Activated B cell treated with CpG ODN at 0.5 μM for 24 hours (primary cell): ENCODE results near the gene KRTAP3-3. TPM values are rescaled to one million over a fixed set of nuclear protein-coding genes. Genes with fewer than 3 reads are reported as not detected.
"Not testable (repeated sequence)": the region's sequence is repeated elsewhere in the genome, so short reads cannot be mapped to it uniquely, and the experiment has no call there.

Source experiments
- ATAC-seq: fragments of 200-7000 bp; cut with Tn5 transposase; one replicate; pipeline ENCODE4 v1.10.0; 2021; ENCODE audit warnings: low read depth, mild to moderate bottlenecking, moderate library complexity
- CTCF ChIA-PET: fragments of 350-600 bp; sonication (Branson Sonifier 250); formaldehyde crosslinking; loops from one replicate; lab custom pipeline; 2021; ENCODE audit warnings: antibody characterized with exemption; lab: Charles Lee
- POLR2A ChIA-PET: fragments of 350-600 bp; sonication (Branson Sonifier 250); formaldehyde crosslinking; loops from one replicate; lab custom pipeline; 2021; ENCODE audit warnings: antibody characterized with exemption; lab: Charles Lee
- DNase-seq: peaks from one replicate; pipeline ENCODE4 v3.0.0; 2022
- H3K27ac Mint-ChIP-seq: one replicate; pipeline ENCODE4 v1.8.0; 2020; ENCODE audit warnings: mixed read lengths
- H3K27me3 Mint-ChIP-seq: one replicate; pipeline ENCODE4 v1.8.0; 2021; ENCODE audit warnings: mixed read lengths
- H3K36me3 Mint-ChIP-seq: one replicate; pipeline ENCODE4 v1.8.0; 2021; ENCODE audit warnings: low read depth, mixed read lengths
- H3K4me1 Mint-ChIP-seq: one replicate; pipeline ENCODE4 v1.8.0; 2021; ENCODE audit warnings: mixed read lengths
- H3K4me3 Mint-ChIP-seq: one replicate; pipeline ENCODE4 v1.8.0; 2020; ENCODE audit warnings: mild to moderate bottlenecking, mixed read lengths
- H3K9me3 Mint-ChIP-seq: one replicate; pipeline ENCODE4 v1.8.0; 2020; ENCODE audit warnings: mixed read lengths
- intact Hi-C: fragments of 100-400 bp; cut with micrococcal nuclease; formaldehyde crosslinking; loops from one replicate; pipeline ENCODE4 v1.15.1; 2024
- total RNA-seq: library from RNA; stranded (reverse); gene quantifications from 2 replicates; pipeline ENCODE4 v1.2.3, GENCODE V29; 2022
- TF ChIP-seq, protein P1 (sequence below): fragments of 200-600 bp; IDR thresholded peaks from one replicate; pipeline ENCODE4 v1.8.0; 2022; ENCODE audit warnings: antibody characterized with exemption, mild to moderate bottlenecking

KRTAP3-3 gene
- total RNA-seq, 1 donor from 2014 or later, result not detected

DNA sequence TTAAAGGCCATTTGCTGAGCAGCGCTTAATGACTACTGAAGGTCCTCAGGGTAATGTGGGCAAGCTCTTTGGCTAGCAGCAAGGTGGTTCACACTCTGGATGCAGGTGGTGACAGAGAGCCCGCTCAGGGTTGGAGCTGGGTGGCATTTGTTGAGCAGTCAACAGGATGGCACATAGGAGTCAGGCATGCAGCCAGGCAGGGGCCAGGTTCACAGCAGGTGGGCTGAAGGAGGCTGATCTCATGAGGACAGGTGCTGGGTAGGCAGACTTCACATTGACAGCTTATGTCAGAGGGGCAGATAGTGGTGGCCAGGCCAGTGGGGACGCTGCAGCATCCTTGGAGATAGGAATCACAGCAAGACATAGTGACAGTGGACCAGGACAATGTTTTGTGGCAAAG, 10.4 kb upstream of the KRTAP3-3 start:
- ChIA-PET CTCF (no interaction called here), POLR2A (interaction anchor here (0.5 kb wide), 1 partner anchor 193 kb away, joined by 5 read pairs; no protein-coding TSS in a partner anchor)
- DNase-seq (no peak), ATAC-seq (no peak)
- Mint-ChIP-seq H3K27ac (no peak overlapping the region), H3K9me3 (no peaks in the 10 kb centered on the region), H3K4me1 (no peaks in the 10 kb centered on the region), H3K4me3 (no peak overlapping the region), H3K36me3 (no peaks in the 10 kb centered on the region), H3K27me3 (peaks cover 18% of the 10 kb centered on the region)
- TF ChIP-seq, protein P1, sequence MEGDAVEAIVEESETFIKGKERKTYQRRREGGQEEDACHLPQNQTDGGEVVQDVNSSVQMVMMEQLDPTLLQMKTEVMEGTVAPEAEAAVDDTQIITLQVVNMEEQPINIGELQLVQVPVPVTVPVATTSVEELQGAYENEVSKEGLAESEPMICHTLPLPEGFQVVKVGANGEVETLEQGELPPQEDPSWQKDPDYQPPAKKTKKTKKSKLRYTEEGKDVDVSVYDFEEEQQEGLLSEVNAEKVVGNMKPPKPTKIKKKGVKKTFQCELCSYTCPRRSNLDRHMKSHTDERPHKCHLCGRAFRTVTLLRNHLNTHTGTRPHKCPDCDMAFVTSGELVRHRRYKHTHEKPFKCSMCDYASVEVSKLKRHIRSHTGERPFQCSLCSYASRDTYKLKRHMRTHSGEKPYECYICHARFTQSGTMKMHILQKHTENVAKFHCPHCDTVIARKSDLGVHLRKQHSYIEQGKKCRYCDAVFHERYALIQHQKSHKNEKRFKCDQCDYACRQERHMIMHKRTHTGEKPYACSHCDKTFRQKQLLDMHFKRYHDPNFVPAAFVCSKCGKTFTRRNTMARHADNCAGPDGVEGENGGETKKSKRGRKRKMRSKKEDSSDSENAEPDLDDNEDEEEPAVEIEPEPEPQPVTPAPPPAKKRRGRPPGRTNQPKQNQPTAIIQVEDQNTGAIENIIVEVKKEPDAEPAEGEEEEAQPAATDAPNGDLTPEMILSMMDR, result no peak
- intact Hi-C loops, result no loop called here

DNA sequence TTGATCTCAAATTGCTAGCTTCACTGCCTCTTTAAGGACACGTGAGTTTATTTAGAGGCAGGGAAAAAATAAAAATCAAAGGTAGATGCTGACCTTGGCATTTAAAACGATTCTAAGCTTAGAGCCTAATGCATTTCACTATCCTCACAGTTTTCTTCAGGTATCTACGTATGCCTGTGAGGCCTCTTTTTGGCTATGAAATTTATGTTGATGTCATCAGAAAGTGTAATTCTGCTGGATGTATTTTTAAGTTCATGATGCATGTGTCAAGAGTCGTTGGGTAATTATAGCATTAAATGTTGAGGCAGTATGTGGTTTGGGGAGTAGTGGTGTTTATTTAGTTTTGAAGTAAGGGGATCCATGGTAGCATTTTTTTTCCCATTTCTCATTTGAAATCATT, 10.0 kb upstream of the KRTAP3-3 start:
- intact Hi-C loops, result no loop called here
- no peak overlapping the region for H3K27ac Mint-ChIP-seq
- ATAC-seq, result no peak
- no peak for DNase-seq
- no peaks in the 10 kb centered on the region for H3K4me1 Mint-ChIP-seq
- H3K4me3 Mint-ChIP-seq, result no peak overlapping the region
- TF ChIP-seq, protein P1, result no peak
- POLR2A ChIA-PET, result interaction anchor here (0.5 kb wide), 1 partner anchor 194 kb away, joined by 5 read pairs; no protein-coding TSS in a partner anchor
- no peaks in the 10 kb centered on the region for H3K9me3 Mint-ChIP-seq
- CTCF ChIA-PET, result no interaction called here
- H3K27me3 Mint-ChIP-seq, result peaks cover 19% of the 10 kb centered on the region
- no peaks in the 10 kb centered on the region for H3K36me3 Mint-ChIP-seq

DNA sequence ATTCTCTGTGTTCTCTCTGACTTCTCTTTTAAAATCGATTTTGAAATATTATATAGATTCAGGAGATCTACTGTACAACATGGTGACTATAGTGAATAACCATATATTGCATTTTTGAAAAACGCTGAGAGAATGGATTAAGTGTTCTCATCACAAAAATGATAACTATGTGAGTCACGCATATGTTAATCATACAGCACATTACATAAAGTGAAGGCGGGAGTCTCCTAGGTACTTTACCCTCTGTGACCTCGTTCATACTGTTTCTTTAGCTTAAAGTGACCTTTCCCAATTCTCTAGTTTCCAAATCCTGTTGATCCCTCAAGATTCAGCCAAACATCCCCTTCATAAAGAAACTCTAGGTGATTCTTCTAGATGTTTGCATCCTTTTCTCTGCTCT, 8.8 kb upstream of the KRTAP3-3 start:
- H3K27me3 Mint-ChIP-seq, result peaks cover 25% of the 10 kb centered on the region
- H3K4me1 Mint-ChIP-seq, result no peaks in the 10 kb centered on the region
- POLR2A ChIA-PET, result no interaction called here
- DNase-seq (no peak), ATAC-seq (no peak)
- H3K4me3 Mint-ChIP-seq, result no peak overlapping the region
- TF ChIP-seq, protein P1, result no peak
- H3K9me3 Mint-ChIP-seq, result no peaks in the 10 kb centered on the region
- intact Hi-C loops, result no loop called here
- no peak overlapping the region for H3K27ac Mint-ChIP-seq
- H3K36me3 Mint-ChIP-seq, result no peaks in the 10 kb centered on the region
- CTCF ChIA-PET, result no interaction called here

DNA sequence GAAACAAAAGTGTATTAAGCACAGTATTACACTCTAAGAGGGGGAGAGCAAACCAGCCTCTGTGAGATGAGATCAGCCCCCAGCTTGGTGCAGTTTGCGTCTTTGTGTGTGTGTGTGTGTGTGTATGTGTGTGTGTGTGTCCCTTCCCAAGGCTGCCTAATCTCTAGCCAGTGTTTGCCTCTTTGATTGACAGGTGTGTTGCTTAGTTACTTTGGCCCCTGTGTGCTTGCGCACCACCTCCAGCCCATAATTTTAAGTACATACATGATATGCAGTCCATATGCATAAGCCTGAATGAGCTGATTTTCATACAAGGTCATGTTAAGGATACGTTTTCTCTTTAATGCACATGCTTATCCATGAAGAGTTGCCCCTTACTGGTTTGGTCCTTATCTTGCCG, 7.8 kb upstream of the KRTAP3-3 start:
- Mint-ChIP-seq H3K9me3 (no peaks in the 10 kb centered on the region), H3K4me3 (no peak overlapping the region)

DNA sequence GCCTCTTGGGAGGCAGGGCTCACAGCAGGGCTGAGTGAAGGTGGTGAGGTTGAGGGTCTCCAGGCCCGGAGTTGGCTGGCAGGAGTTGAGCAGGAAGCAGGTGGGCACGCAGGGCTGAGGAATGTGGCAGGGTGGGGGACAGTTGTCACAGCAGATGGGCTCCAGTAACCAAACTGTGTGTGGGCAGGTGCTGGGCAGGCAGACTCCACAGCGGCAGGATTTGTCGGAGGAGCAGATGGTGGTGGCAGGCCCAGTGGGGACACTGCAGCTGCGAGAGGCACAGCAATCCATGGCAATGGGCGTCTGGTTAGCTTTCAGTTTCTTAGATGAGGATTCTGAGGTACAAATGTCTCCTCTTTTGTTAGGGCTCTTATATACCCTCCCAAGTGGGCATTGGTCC, 5.6 kb upstream of the KRTAP3-3 start, which contains the start of gene KRTAP3-2:
TSS of gene KRTAP3-2 (minus strand) at position 344 of the 400 bp plus-strand sequence. CDS start at position 291, 53 bp downstream.
- peaks cover 34% of the 10 kb centered on the region for H3K27me3 Mint-ChIP-seq
- H3K9me3 Mint-ChIP-seq, H3K27ac Mint-ChIP-seq, DNase-seq, H3K4me1 Mint-ChIP-seq, CTCF ChIA-PET, H3K4me3 Mint-ChIP-seq, H3K36me3 Mint-ChIP-seq, POLR2A ChIA-PET, ATAC-seq, intact Hi-C loops: not testable (repeated sequence)

More for the DNA sequence above, 7.8 kb upstream of the KRTAP3-3 start:
- POLR2A ChIA-PET, result no interaction called here
- no peaks in the 10 kb centered on the region for H3K4me1 Mint-ChIP-seq
- peaks cover 34% of the 10 kb centered on the region for H3K27me3 Mint-ChIP-seq
- intact Hi-C loops, result no loop called here
- H3K27ac Mint-ChIP-seq, result no peak overlapping the region
- TF ChIP-seq, protein P1, result no peak
- DNase-seq (no peak), ATAC-seq (no peak)
- CTCF ChIA-PET, result no interaction called here
- no peaks in the 10 kb centered on the region for H3K36me3 Mint-ChIP-seq

DNA sequence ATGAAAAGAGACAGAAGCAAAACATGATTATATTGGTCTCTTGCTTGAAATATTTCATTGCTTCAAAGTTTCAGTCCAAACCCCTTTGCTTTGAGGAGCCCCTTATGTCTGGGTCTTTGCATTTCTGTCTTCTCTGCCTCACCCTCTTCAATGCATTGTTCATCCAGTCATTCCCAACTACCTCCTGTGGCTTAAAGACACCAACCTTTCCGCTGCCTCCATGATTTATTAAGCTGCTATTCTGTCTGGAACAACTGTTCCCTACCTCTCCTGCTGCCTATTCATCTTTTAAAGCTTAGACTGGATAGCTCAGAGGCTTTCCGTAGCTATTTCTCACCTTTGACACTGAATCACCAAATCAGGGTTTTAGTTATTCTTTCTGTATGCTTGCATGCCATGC, 3.4 kb upstream of the KRTAP3-3 start:
- intact Hi-C loops, result no loop called here
- Mint-ChIP-seq H3K27ac (no peak overlapping the region), H3K9me3 (no peaks in the 10 kb centered on the region), H3K4me1 (no peaks in the 10 kb centered on the region), H3K4me3 (no peak overlapping the region), H3K27me3 (peaks cover 42% of the 10 kb centered on the region), H3K36me3 (no peaks in the 10 kb centered on the region)
- ATAC-seq (no peak), DNase-seq (no peak)
- TF ChIP-seq, protein P1, result no peak
- ChIA-PET POLR2A (no interaction called here), CTCF (no interaction called here)
